ENCODE data around the gene PFKFB3.

DNA sequence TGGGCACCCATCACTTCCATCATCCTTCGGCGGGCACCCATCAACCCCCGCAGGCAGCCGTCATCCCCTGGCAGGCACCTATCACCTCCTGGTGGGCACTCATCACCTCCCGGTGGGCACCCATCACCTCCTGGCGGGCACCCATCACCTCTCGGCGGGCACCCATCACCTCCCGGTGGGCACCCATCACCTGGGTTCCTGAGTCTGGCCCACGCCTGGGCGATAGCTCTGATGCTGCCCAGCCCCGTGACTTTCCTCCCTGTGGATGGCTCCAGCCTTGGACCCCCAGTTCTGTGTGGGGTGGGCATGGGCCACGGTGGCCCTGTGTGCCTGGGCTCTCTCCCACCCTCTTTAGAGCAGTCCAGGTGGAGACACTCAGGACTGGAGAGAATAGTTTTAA is 29.0 kb downstream of the PFKFB3 start:
- TF ChIP-seq ZFP3 (CRISPR knock-in tag; IDR thresholded peaks at IDR 0.05): no peak
- no peak for TF ChIP-seq ZFP30 (CRISPR knock-in tag; IDR thresholded peaks at IDR 0.05)
- TF ChIP-seq, protein P1, sequence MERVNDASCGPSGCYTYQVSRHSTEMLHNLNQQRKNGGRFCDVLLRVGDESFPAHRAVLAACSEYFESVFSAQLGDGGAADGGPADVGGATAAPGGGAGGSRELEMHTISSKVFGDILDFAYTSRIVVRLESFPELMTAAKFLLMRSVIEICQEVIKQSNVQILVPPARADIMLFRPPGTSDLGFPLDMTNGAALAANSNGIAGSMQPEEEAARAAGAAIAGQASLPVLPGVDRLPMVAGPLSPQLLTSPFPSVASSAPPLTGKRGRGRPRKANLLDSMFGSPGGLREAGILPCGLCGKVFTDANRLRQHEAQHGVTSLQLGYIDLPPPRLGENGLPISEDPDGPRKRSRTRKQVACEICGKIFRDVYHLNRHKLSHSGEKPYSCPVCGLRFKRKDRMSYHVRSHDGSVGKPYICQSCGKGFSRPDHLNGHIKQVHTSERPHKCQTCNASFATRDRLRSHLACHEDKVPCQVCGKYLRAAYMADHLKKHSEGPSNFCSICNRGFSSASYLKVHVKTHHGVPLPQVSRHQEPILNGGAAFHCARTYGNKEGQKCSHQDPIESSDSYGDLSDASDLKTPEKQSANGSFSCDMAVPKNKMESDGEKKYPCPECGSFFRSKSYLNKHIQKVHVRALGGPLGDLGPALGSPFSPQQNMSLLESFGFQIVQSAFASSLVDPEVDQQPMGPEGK (CRISPR knock-in tag; IDR thresholded peaks at IDR 0.05; ENCODE audit: borderline replicate concordance): no peak
- no peak for TF ChIP-seq TOX (CRISPR knock-in tag; IDR thresholded peaks at IDR 0.05; ENCODE audit: borderline replicate concordance)
- TF ChIP-seq ZC3H10 (CRISPR knock-in tag; IDR thresholded peaks at IDR 0.05): no peak
- TF ChIP-seq TCF4 (CRISPR knock-in tag; IDR thresholded peaks at IDR 0.05; ENCODE audit: borderline replicate concordance): no peak
- no peak for TF ChIP-seq BACH2 (CRISPR knock-in tag; IDR thresholded peaks at IDR 0.05; ENCODE audit: borderline replicate concordance)
- no peak for TF ChIP-seq RARB (CRISPR knock-in tag; IDR thresholded peaks at IDR 0.05)

Measured in SK-N-SH treated with all-trans-retinoic acid at 6 μM for 48 hours (cell line).